OCI-M2 (cell line): ENCODE measurements around the gene H6PD.
"Not testable (repeated sequence)": the region's sequence is repeated elsewhere in the genome, so short reads cannot be mapped to it uniquely, and the experiment has no call there.

Source experiments
- DNase-seq: peaks from one replicate; lab custom pipeline; 2025; ENCODE audit not compliant: unreplicated experiment; lab: John Stamatoyannopoulos, UW

H6PD gene

DNA sequence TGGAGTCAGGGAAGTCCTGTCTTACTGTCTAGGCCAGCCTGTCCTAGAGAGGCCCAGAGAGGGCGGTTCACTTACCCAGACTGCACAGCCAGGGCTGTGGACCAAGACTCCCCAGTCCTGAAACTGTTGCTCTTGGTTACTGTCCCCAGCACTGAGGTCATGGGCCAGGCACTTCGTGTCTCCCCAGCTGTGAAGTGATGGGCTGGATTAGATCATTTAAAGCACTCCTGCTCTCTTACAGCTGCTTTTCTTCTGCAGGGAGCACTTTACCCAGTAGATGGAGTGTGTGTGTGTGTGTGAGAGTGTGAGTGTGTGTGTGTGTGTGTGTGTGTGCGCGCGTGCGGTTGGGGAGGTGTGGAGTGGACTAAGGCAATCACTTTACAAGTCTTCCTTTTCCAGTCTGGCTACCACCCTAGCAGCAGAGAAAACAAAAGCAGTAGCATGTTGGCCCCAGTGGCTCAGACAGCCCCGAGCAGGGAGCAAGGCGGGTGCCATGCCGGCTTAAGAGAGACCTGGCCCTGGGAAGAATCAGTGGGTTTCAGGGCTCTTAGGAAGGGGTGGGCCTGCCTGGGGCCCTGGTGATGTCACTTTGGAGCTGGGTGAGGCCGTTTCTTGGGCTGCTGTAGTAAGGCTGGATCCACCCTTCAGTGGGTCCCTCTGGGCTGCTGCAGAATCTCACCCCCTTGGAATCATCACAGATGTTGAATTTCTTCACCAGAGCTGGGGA lies 60.5 kb downstream of the H6PD start:
- no peak for DNase-seq

DNA sequence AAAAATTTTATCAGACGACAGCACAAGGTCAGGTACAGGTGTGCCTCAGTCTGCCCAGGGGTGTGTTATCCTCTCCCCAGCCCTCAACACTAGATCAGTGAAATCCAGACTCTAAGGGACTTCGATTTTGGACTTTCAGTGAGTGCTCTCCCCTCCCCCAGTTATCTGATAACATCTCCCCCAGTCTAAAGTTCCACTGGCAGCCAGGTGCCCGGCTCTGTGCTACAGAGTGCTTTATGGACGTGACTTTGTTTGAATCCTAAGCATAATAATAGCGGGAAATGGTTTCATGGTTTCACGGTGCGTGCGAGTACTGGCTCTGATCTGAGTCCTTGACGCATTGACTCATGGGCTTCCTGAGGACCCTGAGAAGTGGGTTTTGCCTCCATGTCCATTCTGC lies 61.3 kb downstream of the H6PD start:
- DNase-seq, result no peak

DNA sequence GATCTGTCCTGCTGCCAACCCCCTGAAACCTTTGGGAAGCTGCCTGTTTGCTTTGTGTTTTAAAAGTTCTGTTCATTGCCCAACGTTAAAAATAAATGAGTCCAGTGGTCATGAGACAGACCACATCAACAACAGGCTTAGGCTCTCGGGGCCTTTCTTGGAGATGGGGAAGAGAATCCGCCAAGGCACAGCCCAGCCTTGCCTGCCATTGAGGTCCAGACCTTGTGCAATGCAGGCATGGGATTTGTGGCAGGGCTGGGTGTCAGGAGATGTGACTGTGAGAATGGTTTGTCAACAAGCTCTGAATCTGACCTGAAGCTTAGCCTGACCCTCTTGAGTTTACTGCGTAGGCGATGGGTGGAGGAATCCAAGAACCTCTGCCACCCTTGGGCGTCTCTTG lies 62.3 kb downstream of the H6PD start:
- no peak for DNase-seq

GRCh38 chr1:9297831-9298230 lies 63.3 kb downstream of the H6PD start:
- DNase-seq, result no peak

GRCh38 chr1:9298282-9298681 lies 63.7 kb downstream of the H6PD start:
- no peak for DNase-seq

DNA sequence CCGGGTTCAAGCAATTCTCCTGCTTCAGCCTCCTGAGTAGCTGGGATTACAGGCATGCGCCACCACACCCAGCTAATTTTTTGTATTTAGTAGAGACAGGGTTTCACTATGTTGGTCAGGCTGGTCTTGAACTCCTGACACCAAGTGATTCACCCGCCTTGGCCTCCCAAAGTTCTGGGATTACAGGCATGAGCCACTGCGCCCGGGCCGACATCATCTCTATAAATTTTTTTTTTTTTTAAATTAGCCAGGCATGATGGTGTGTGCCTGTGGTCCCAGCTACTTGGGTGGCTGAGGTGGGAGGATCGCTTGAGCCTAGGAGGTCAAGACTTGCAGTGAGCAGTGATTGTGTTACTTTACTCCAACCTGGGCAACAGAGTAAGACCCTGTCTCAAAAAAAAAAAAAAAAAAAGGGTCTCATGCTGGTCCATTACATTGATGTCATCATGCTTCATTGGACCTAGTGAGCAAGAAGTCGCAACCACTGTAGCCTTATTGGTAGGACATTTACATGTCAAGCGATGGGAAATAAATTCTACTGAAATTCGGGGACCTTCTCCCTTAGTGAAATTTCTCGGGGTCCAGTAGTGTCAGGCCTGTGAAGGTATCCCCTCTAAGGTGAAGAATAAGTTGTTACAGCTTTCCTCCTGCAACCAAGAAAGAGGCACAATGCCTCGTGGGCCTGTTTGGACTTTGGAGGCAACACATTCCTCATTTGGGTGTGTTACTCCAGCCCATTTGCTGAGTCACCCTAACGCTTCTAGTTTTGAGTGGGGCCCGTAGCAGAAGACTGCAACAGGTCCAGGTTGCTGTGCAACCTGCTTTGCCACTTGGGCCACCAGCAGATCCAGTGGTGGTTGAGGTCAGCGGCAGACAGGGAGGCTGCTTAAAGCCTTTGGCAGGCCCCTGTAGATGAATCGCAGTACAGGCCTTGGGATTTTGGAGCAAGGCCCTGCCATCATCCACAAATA lies 65.3 kb downstream of the H6PD start:
- DNase-seq, result not testable (repeated sequence)

- DNase-seq, result no peak
Observed at GRCh38 chr1:9300573-9300972, 66.0 kb downstream of the H6PD start.

GRCh38 chr1:9302745-9303524 lies 68.4 kb downstream of the H6PD start:
- DNase-seq, result no peak

DNA sequence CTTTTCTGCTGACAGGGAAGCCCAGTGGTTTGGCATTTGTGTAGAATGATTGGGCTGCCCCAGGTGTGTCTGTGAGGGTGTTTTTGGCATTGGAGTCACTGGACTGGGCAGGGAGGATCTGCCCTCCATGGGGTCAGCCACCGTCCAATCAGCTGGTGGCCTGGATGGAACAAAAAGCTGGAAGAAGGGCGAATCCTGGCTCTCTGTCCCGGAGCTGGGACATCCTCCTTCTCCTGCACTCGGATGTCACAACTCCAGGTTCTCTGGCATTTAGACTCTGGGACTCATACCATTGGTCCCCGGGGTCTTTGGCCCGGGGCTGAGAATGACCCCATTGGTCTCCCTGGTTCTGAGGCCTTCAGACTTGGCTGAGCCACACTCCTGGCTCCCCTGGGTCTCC lies 69.3 kb downstream of the H6PD start:
- DNase-seq, result no peak

- no peak for DNase-seq
Observed at GRCh38 chr1:9305216-9305615, 70.6 kb downstream of the H6PD start.

- DNase-seq, result no peak
Observed at GRCh38 chr1:9306006-9306405, 71.4 kb downstream of the H6PD start.

- no peak for DNase-seq
Observed at GRCh38 chr1:9307303-9307702, 72.7 kb downstream of the H6PD start.

- no peak for DNase-seq
Observed at GRCh38 chr1:9308236-9308785, 73.7 kb downstream of the H6PD start.

- no peak for DNase-seq
Observed at GRCh38 chr1:9309080-9309479, 74.5 kb downstream of the H6PD start.

DNA sequence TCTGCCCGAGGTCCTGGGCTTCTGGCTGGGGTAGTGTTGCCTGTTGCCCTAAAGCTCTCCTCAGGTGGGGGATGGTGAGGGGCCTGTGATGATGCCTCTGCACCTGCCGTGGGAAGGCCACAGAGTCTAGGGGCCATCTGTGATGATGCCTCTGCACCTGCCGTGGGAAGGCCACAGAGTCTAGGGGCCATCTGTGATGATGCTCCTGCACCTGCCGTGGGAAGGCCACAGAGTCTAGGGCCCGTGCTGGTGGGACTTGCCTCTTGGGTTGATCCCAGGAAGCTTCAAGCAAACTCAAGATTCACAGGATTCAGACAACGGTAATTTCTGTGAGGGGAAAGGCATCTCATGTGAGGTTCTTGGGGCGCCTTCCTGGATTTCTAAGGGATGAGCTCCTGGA lies 75.4 kb downstream of the H6PD start:
- DNase-seq, result no peak

GRCh38 chr1:9311029-9311428 lies 76.5 kb downstream of the H6PD start:
- no peak for DNase-seq

DNA sequence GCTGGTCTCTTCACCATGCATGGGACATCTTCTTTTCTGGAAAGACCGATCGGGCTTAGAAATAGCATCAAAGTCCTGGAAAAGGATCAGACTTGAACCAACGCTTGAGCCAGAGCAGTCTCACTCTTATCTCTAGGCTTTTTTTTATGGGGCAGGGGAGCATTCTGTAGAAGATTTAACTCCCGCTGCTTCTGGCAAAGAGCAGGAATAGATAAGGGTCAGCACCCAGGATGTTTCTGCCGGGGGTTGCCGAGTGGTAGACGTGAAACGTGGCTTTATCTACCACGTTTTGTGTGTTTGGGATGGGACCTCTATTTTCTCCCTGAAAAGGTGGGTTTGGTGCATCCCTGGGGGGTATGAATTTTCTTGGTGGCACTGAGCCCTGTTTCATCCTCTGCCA lies 76.9 kb downstream of the H6PD start:
- no peak for DNase-seq

DNA sequence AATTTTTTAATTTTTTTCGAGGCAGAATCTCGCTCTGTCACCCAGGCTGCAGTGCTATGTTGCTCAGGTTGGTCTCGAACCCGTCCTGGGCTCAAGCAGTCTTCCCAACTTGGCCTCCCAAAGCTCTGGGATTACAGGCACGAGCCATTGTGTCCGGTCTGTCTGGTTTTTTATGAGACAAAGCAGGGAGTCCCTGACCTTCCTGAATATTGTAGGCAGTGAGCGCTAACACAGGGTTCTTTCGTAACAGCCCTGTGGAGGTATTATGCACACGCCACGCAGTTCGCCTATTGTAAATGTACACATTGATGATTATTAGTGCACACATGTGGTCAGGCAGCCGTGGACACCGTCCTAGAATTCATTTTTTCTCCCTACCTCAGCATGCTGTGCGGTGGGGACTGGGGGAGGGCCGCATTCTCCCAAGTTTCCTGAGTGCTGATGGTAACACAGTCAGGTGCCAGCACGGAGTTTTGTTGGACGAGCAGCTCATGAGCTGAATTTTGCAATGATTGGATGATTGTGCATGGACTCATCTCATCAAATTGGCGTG lies 77.7 kb downstream of the H6PD start:
- DNase-seq, result no peak

GRCh38 chr1:9313576-9313975 lies 79.0 kb downstream of the H6PD start:
- DNase-seq, result no peak

GRCh38 chr1:9314111-9314510 lies 79.5 kb downstream of the H6PD start:
- DNase-seq, result no peak
